GM12892 (cell line): ENCODE measurements around the gene TEDC2.

Experiments
- DNase-seq: peaks from one replicate; pipeline ENCODE4 v3.0.0; 2011; ENCODE audit not compliant: insufficient read length
- FAIRE-seq: peaks from 2 replicates; lab custom pipeline; 2011; peaks lifted over from hg19 to GRCh38; lab: Jason Lieb, UNC
- POLR2A ChIP-seq: IDR thresholded peaks from 2 replicates; pipeline ENCODE4 v1.6.1; 2011; ENCODE audit warnings: low read depth, low read length, control low read depth
- POLR2AphosphoS5 ChIP-seq: IDR thresholded peaks from 2 replicates; pipeline ENCODE4 v1.6.1; 2011; ENCODE audit warnings: low read depth, low read length, control low read depth
- TAF1 ChIP-seq: IDR thresholded peaks from 2 replicates; pipeline ENCODE4 v1.6.1; 2011; ENCODE audit warnings: low read depth, mild to moderate bottlenecking, control low read depth, low read length, borderline replicate concordance

TEDC2 gene

DNA sequence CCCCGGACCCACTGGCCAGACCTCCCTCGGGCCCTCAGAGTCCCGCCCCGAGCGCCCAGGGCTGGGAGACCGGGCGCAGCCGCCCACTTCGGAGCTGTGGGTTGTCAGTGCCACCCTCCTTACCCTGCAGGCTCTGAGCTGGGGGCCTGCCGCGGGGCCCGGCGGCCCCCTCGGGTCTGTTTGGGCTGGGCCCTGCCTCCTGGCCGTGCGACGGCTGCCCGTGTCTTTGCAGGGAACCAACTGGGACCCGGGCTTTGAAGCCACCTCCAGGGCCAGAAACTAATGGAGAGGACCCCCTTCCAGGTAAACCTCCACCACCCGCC, 443 bp downstream of the TEDC2 start:
- DNase-seq = no peak
- no peak for FAIRE-seq
- no peak for TF ChIP-seq TAF1
- no peak for TF ChIP-seq POLR2A
- no peak for TF ChIP-seq POLR2AphosphoS5

DNA sequence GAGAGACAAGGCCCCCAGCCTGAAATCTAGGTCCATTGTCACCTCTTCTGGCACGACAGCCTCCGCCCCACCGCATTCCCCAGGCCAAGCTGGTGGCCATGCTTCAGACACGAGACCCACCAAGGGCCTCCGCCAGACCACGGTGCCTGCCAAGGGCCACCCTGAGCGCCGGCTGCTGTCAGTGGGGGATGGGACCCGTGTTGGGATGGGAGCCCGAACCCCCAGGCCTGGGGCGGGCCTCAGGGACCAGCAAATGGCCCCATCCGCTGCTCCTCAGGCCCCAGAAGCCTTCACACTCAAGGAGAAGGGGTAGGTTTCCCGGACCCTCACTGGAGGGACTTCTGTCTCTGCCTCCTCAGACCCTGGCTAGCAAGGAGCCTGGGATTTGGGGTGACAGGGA, 1.0 kb downstream of the TEDC2 start:
- DNase-seq = no peak
- TF ChIP-seq POLR2A = no peak
- no peak for TF ChIP-seq TAF1
- TF ChIP-seq POLR2AphosphoS5 = no peak
- FAIRE-seq = no peak

DNA sequence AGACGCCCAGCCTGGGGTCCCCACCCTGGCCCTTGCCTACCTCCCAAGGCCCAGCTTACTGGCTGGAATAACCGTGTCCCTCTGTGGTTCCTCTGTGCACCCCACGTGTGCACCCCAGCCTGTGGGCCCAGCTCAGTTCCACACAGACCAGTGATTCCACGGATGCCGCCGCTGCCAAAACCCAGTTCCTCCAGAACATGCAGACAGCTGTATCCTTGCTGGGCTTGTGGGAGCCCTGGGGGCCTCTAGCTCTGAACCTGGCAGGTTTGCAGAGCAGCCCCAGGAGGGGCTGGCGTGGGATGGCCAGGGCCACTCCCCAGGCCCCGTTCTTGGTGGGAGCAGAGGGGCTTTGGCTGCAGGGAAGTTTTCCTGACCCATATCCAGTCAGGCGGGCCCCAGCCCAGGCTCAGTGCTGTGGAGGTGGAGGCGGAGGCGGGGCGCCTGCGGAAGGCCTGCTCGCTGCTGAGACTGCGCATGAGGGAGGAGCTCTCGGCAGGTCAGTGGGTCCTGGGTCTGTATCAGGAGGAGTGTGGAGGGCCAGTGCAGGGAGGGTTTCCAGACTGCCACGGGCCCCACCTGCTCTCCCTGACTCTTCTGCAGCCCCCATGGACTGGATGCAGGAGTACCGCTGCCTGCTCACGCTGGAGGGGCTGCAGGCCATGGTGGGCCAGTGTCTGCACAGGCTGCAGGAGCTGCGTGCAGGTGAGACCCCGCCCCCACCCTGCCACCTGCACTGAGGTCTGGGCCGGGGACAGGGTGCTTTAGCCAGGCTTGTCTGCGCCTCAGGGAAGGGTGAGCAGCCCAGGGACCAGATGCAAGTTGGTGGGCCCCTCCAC, 2.3 kb downstream of the TEDC2 start:
- no peak for DNase-seq
- TF ChIP-seq POLR2AphosphoS5 (no peak), TAF1 (no peak), POLR2A (no peak)
- FAIRE-seq = no peak

DNA sequence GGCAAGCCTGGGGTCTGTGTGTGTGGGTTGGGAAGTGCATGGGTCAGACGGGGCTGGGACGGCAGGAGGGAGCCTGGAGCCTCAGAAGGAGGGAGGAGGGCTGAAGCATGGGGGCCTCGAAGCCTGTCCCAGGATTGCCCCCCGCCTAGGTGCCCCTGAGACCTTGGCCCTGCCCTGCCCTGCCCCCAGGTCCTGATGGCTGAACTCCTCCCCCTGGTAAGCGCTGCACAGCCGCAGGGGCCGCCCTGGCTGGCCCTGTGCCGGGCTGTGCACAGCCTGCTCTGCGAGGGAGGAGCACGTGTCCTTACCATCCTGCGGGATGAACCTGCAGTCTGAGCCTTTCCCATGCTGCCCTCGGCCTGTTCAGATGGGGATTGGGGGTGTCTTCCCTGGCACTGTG, 4.4 kb downstream of the TEDC2 start:
- TF ChIP-seq POLR2A = no peak
- TF ChIP-seq TAF1 = no peak
- TF ChIP-seq POLR2AphosphoS5 = no peak
- FAIRE-seq (no peak), DNase-seq (no peak)

DNA sequence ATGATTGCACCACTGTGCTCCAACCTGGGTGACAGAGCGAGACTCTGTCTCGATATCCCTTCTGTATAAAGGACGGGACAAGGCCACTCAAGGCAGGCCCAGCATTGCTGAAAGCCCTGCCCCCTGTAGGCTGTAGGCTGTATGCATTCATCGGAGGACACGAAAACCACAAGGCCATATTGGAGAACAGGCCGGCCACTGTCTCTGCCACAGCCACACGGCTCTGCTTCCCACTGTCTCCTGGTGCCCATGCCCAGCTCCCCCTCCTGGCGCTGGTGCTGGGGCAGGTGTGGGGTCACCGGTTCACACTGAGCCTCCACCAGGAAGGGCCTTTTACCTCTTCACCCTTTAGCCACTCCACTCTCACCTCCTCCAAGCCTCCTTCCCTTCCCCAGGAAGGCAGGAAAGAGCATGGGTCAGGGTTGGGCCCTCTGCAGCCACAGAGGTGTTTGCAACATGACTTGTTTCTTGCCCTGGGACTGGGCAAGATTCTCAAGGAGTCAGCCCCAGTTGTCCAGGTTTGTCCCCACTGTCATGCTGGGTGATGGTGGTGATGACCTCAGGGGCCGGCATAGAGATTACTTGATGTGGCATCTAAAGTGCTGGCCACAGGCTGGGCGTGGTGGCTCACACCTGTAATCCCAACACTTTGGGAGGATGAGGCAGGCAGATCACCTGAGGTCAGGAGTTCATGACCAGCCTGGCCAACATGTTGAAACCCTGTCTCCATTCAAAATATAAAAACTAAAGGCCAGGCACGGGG, 5.9 kb downstream of the TEDC2 start:
- TF ChIP-seq POLR2AphosphoS5 = no peak
- no peak for TF ChIP-seq TAF1
- TF ChIP-seq POLR2A = no peak
- FAIRE-seq (no peak), DNase-seq (no peak)

DNA sequence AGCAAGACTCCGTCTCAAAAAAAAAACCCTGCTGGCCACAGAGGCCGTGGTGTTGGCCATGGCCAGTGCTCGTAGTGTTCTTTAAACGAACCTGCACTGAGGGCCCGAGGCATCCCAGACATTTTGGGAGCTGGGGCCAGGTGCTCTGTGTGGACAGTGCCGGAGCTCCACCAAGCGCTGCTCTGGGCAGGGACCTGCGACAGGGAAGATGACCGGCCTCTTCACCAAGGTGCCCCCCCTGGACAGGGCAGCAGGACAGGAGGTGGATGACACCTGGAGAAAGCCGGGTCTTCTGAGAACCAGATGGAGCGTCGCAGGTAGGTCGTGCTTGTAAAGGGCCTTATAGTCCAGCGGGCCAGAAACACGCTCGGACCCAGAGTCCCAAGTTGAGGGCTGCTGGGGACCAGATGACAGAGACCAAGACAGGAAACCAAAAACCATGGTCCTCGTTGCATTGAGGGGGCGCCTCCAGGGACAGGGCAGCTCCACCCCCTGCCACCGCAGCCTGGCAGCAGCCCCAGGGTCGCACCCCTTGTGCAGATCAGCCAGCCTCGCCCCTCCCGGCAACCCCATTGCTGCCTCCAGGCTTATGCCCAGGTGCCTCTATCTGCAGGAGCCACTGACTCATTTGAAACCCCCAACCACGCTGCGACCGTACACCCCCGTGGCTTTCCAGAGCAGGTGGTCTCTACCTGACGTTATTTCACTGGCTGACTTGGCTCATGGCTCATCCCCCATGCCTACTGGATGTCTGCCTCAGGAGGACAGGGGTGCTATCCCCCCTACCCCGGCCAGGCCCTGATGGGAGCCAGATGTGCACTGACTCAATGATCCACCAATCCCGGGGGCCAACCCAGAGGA, 7.0 kb downstream of the TEDC2 start:
- FAIRE-seq (peak; percentile 54), DNase-seq (no peak)
- TF ChIP-seq POLR2A (no peak), TAF1 (no peak), POLR2AphosphoS5 (no peak)

DNA sequence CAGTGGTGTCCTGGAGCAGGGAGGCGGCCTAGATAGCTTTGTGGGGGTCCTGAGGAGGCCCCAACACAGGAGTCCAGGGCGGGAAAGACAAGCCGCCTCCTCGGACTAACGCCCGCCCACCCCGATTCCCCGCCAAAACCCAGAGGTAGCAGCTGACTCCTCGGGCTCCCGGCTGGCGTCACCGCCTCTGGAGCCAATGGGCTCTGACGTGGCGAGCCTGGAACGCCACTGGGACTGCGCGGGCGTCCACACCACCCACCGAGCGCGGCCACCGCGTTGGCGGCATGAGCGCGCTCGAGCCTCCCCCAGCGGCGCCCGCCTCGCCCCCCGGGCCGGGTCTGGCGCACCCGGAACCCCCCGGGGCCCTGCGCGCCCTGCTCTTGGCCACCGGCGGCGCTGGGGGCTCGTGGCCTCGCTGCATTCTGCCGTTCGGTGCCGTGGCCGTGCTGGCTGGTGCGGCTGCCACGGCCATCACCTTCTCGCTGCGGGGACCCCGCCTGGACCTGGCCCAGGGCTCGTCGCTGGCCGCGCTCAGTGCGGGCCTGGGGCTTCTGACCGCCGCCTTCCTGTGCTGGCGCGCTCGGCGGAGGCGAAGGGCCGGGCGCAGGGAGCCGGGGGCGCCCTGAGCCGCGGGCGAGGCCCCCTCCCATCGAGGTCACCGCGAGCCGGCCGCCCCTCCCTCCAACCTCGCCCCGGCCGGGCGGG, 7.8 kb downstream of the TEDC2 start:
- DNase-seq = no peak
- peak; percentile 53 for FAIRE-seq
- TF ChIP-seq POLR2A (peak; percentile 53; the same call in 1 of the 2 replicates), POLR2AphosphoS5 (peak; percentile 10; the same call in 1 of the 2 replicates), TAF1 (no peak)

DNA sequence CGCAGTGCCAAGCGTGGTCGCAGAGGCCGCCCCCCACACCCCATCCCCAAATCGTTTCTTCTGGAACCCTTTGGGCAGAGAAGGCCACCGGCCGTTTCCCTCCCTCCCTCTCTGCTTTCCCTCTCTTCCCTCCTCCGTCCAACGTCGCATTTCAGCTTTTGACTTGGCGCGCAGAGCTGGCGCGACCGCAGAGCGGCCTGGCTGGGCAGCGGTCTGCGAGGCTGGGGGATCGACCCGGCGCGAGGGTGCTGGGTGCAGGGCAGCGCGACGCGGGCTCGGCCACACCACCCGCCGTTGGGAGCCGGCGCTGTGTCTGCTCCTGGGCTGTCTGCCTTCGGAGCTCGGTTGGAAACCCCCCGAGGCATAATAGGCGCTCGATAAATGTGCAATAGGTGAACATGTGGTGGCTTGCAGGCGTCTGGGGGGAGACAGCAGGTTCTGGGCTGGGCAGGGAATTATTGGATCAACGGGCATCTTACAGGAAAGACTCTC, 8.4 kb downstream of the TEDC2 start:
- TF ChIP-seq POLR2A (no peak), POLR2AphosphoS5 (no peak), TAF1 (no peak)
- DNase-seq = no peak
- FAIRE-seq = peak; percentile 74

DNA sequence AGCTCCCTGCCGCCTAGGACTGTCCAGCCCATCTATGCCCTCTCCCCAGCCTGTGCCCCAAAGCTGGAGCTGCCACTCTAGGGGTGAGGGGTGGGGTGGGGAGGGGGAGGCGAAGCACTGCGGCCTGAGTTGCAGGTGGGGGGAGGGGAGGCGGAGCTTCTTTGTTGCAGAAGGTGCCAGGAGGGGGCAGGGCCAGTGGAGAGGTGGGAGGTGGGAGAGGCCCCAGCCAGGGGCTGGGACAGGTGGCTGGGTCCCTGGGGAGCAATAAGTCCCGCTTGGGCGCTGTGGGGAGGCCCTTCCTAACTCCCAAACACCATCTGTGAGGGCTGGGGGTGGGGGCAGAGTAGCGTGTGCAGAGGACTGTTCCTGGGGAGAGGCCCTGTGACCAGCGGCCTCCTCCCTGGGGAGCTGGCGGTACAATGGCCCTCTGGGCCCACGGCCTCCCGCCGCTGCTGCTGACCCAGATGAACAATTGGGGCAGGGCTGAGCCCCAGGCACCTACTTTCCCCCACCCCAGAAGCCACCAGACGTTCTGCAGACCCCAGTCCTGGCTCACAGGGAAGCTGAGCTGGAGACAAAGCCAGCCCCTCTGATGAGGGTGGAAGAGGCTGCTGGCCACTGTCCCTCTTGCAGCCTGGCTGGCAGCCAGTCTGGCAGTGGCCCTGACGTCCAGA, 9.0 kb downstream of the TEDC2 start:
- DNase-seq = peak; percentile 58

DNA sequence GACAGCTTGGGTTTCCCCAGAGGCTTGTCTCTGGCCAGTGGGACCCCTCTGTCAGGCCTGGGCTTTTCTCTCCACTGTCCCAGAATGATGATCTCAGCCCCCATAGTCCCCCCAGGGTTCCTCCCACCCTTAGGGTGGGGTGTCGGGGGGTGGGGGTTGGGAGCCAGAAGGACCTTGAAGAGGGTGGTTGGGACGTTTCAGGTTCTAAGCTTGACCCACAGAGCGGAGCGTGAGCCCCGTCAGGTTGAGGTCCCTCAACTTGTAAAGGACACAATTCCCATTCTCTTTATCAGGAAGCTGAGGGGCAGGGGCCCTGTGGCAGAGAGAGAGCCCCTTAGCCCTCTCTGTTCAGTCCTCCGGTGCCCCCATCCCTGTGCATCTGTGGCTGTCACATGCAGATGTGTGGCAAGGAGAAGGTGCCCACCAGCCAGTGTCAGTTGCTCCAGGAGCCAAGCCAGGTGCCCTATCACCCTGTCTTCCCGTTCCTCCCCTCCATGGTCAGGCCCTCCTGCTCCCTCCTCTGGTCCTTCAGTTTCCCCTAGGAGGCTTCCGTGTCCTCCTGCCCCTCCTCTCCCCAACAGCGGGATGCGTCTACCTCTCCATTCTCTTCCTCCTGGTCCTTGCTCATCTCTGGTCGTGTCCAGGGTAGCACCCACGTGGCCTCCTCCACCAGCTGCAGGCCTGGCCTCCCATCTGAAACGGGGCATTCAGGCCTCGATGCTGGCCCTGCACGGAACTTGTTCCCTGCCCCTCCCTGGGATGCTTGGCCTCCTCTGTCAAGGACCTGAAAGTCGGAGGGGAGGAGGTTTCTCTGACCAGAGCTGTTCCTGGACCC, 9.7 kb downstream of the TEDC2 start:
- FAIRE-seq (peak; percentile 27), DNase-seq (no peak)
- TF ChIP-seq POLR2AphosphoS5 (no peak), TAF1 (no peak)

More for the DNA sequence above, 9.0 kb downstream of the TEDC2 start:
- no peak for TF ChIP-seq POLR2AphosphoS5
- no peak for TF ChIP-seq POLR2A
- no peak for TF ChIP-seq TAF1
- FAIRE-seq = peak; percentile 69
